Fibroblast of the aortic adventitia (primary cell): Measurements from ENCODE around the gene HTR5A. TPM values are rescaled to one million over a fixed set of nuclear protein-coding genes. Genes with fewer than 3 reads are reported as not detected.
"Not testable (repeated sequence)": the region's sequence is repeated elsewhere in the genome, so short reads cannot be mapped to it uniquely, and the experiment has no call there.

Source experiments
- DNase-seq: peaks from one replicate; pipeline ENCODE4 v3.0.0-alpha.2; 2010; ENCODE audit warnings: low read depth
- H3K4me3 ChIP-seq: 2 replicates; pipeline ENCODE4 v1.5.1; 2011; ENCODE audit warnings: low read depth, mild to moderate bottlenecking, control low read depth, low read length, moderate library complexity
- CTCF ChIP-seq: IDR thresholded peaks from 2 replicates; pipeline ENCODE4 v1.5.1; 2011; ENCODE audit warnings: mild to moderate bottlenecking, low read length, control low read depth, inconsistent platforms; ENCODE audit not compliant: insufficient read depth
- total RNA-seq: library from RNA; depleted of rRNA; stranded (reverse); fragments of >200 nt; gene quantifications from 2 replicates; pipeline ENCODE4 v1.2.3, GENCODE V29; 2012; ENCODE audit warnings: low replicate concordance

HTR5A gene
- not detected in 2 replicates for total RNA-seq

- peak within 1 kb of the TSS; percentile 9 for H3K4me3 ChIP-seq
- peak; percentile 3 for TF ChIP-seq CTCF
- peak; percentile 80 for DNase-seq
These were observed at the start of gene HTR5A for GRCh38 chr7:155069992-155070751. Gene HTR5A (plus strand): TSS chr7:155070324. CDS start chr7:155070900, 576 bp downstream.

GRCh38 chr7:155020996-155021395 is 49.1 kb upstream of the HTR5A start:
- no peak for TF ChIP-seq CTCF
- no peak overlapping the region for H3K4me3 ChIP-seq
- no peak for DNase-seq

- DNase-seq = no peak
- no peak for TF ChIP-seq CTCF
- H3K4me3 ChIP-seq = no peak overlapping the region
These were observed 48.4 kb upstream of the HTR5A start for GRCh38 chr7:155021699-155022145.

GRCh38 chr7:155027879-155028278 is 42.2 kb upstream of the HTR5A start:
- no peak for TF ChIP-seq CTCF
- DNase-seq = no peak
- no peak overlapping the region for H3K4me3 ChIP-seq

GRCh38 chr7:155032978-155033377 is 37.1 kb upstream of the HTR5A start:
- TF ChIP-seq CTCF = no peak
- H3K4me3 ChIP-seq = no peak overlapping the region
- no peak for DNase-seq

- H3K4me3 ChIP-seq, DNase-seq: not testable (repeated sequence)
These were observed 35.6 kb upstream of the HTR5A start for GRCh38 chr7:155034495-155034894.

- TF ChIP-seq CTCF = no peak
- H3K4me3 ChIP-seq = no peak overlapping the region
- no peak for DNase-seq
These were observed 31.8 kb upstream of the HTR5A start for GRCh38 chr7:155038335-155038734.
